ENCODE results near the gene MCF2.

DNA sequence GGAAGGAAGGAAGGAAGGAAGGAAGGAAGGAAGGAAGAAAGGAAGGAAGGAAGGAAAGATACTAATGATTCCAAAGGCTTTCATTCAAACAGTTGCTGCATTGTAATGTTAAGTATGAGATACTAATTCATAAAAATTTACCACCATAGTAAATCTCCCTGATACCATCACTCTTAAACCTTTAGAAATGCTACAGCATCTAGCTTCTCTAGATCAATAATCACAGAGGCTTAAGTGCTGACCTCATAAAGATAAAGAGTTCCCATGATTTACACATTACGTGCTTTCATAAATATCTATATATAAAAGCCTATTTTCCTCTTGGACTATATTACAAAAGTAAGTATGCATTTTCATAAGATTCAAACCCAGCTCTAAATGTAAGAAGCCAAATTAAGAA, 141.0 kb downstream of the MCF2 start:
- TF ChIP-seq, protein P1, sequence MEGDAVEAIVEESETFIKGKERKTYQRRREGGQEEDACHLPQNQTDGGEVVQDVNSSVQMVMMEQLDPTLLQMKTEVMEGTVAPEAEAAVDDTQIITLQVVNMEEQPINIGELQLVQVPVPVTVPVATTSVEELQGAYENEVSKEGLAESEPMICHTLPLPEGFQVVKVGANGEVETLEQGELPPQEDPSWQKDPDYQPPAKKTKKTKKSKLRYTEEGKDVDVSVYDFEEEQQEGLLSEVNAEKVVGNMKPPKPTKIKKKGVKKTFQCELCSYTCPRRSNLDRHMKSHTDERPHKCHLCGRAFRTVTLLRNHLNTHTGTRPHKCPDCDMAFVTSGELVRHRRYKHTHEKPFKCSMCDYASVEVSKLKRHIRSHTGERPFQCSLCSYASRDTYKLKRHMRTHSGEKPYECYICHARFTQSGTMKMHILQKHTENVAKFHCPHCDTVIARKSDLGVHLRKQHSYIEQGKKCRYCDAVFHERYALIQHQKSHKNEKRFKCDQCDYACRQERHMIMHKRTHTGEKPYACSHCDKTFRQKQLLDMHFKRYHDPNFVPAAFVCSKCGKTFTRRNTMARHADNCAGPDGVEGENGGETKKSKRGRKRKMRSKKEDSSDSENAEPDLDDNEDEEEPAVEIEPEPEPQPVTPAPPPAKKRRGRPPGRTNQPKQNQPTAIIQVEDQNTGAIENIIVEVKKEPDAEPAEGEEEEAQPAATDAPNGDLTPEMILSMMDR (conservative IDR thresholded peaks at IDR 0.05), result no peak
- no peak for TF ChIP-seq EZH2 (IDR thresholded peaks at IDR 0.05; ENCODE audit: low read depth)
